ENCODE data around the gene ITIH4.

- TF ChIP-seq, protein P1, sequence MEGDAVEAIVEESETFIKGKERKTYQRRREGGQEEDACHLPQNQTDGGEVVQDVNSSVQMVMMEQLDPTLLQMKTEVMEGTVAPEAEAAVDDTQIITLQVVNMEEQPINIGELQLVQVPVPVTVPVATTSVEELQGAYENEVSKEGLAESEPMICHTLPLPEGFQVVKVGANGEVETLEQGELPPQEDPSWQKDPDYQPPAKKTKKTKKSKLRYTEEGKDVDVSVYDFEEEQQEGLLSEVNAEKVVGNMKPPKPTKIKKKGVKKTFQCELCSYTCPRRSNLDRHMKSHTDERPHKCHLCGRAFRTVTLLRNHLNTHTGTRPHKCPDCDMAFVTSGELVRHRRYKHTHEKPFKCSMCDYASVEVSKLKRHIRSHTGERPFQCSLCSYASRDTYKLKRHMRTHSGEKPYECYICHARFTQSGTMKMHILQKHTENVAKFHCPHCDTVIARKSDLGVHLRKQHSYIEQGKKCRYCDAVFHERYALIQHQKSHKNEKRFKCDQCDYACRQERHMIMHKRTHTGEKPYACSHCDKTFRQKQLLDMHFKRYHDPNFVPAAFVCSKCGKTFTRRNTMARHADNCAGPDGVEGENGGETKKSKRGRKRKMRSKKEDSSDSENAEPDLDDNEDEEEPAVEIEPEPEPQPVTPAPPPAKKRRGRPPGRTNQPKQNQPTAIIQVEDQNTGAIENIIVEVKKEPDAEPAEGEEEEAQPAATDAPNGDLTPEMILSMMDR (IDR thresholded peaks at IDR 0.05) = no peak
- no peak for TF ChIP-seq USF1 (CRISPR knock-in tag; IDR thresholded peaks at IDR 0.05)
- no peak for TF ChIP-seq SP1 (CRISPR knock-in tag; conservative IDR thresholded peaks at IDR 0.05)
- TF ChIP-seq TEAD1 (CRISPR knock-in tag; IDR thresholded peaks at IDR 0.05) = no peak
- no peak for TF ChIP-seq SMAD4 (CRISPR knock-in tag; IDR thresholded peaks at IDR 0.05)
- TF ChIP-seq, protein P2, sequence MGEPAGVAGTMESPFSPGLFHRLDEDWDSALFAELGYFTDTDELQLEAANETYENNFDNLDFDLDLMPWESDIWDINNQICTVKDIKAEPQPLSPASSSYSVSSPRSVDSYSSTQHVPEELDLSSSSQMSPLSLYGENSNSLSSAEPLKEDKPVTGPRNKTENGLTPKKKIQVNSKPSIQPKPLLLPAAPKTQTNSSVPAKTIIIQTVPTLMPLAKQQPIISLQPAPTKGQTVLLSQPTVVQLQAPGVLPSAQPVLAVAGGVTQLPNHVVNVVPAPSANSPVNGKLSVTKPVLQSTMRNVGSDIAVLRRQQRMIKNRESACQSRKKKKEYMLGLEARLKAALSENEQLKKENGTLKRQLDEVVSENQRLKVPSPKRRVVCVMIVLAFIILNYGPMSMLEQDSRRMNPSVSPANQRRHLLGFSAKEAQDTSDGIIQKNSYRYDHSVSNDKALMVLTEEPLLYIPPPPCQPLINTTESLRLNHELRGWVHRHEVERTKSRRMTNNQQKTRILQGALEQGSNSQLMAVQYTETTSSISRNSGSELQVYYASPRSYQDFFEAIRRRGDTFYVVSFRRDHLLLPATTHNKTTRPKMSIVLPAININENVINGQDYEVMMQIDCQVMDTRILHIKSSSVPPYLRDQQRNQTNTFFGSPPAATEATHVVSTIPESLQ (CRISPR knock-in tag; IDR thresholded peaks at IDR 0.05) = no peak
- no peak for TF ChIP-seq PRRX2 (CRISPR knock-in tag; IDR thresholded peaks at IDR 0.05)
- no peak for TF ChIP-seq ZNF317 (CRISPR knock-in tag; IDR thresholded peaks at IDR 0.05; ENCODE audit: borderline replicate concordance, low read depth)
- no peak for TF ChIP-seq CREB1 (CRISPR knock-in tag; IDR thresholded peaks at IDR 0.05)
- TF ChIP-seq NR3C1 (CRISPR knock-in tag; conservative IDR thresholded peaks at IDR 0.05; ENCODE audit: low read depth) = no peak
- TF ChIP-seq, protein P3, sequence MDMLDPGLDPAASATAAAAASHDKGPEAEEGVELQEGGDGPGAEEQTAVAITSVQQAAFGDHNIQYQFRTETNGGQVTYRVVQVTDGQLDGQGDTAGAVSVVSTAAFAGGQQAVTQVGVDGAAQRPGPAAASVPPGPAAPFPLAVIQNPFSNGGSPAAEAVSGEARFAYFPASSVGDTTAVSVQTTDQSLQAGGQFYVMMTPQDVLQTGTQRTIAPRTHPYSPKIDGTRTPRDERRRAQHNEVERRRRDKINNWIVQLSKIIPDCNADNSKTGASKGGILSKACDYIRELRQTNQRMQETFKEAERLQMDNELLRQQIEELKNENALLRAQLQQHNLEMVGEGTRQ (CRISPR knock-in tag; IDR thresholded peaks at IDR 0.05) = no peak
- TF ChIP-seq GTF2I (CRISPR knock-in tag; conservative IDR thresholded peaks at IDR 0.05) = no peak
- TF ChIP-seq, protein P4, sequence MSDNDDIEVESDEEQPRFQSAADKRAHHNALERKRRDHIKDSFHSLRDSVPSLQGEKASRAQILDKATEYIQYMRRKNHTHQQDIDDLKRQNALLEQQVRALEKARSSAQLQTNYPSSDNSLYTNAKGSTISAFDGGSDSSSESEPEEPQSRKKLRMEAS (CRISPR knock-in tag; IDR thresholded peaks at IDR 0.05) = no peak
Measured at GRCh38 chr3:52801839-52802238, 28.6 kb downstream of the ITIH4 start.
